HepG2 (cell line): ENCODE measurements around the gene ZBTB7C. TPM values are rescaled to one million over a fixed set of nuclear protein-coding genes. Genes with fewer than 3 reads are reported as not detected.

ENCODE experiments used
- ATAC-seq: fragments of 200-7000 bp; cut with Tn5 transposase; 3 replicates; pipeline ENCODE4 v1.9.1; 2020; ENCODE audit warnings: mild to moderate bottlenecking, moderate library complexity
- BruUV-seq: library from RNA; stranded (reverse); fragments of 400-500 nt; replicated peaks from 2 replicates; lab custom pipeline; 2021; lab: Mats Ljungman, UMichigan
- CTCF ChIA-PET: fragments of 300-600 bp; formaldehyde crosslinking; extraction: SDS; loops from one replicate; lab custom pipeline; 2021; ENCODE audit warnings: low total read pairs, inconsistent platforms, low intra/inter-chr PET ratio; lab: Yijun Ruan, JAX
- POLR2A ChIA-PET: fragments of 350-600 bp; sonication (Branson Sonifier 250); formaldehyde crosslinking; loops from one replicate; lab custom pipeline; 2020; ENCODE audit warnings: antibody characterized with exemption, inconsistent platforms; lab: Yijun Ruan, JAX
- DNase-seq: peaks from one replicate; pipeline ENCODE4 v3.0.0-alpha.2; 2015; ENCODE audit warnings: low spot score
- FAIRE-seq: peaks from 3 replicates; lab custom pipeline; 2011; peaks lifted over from hg19 to GRCh38; lab: Jason Lieb, UNC
- H2AFZ ChIP-seq: one replicate; pipeline ENCODE4 v1.6.1; 2011; ENCODE audit warnings: low read length, inconsistent platforms
- H3K27ac ChIP-seq: fragments of 300-600 bp; 3 replicates; pipeline ENCODE4 v1.8.0; 2011; ENCODE audit warnings: mixed run types, mild to moderate bottlenecking, mixed read lengths, low read length, inconsistent platforms; ENCODE audit not compliant: insufficient read depth; ENCODE audit errors: extremely low read length
- H3K27me3 ChIP-seq, 2 experiments: fragments of 200-600 bp in 1 of 2; 2 replicates in 1 of 2; 3 replicates in 1 of 2; pipeline versions ENCODE4 v1.6.0 to v1.8.0; 2011; ENCODE audit warnings: low read length in 2 of 2, mild to moderate bottlenecking in 2 of 2, moderate library complexity in 2 of 2, inconsistent platforms in 1 of 2; ENCODE audit not compliant: insufficient read depth in 2 of 2, control insufficient read depth in 1 of 2
- H3K36me3 ChIP-seq, 2 experiments: fragments of 200-600 bp in 1 of 2; replicated peaks in 1 of 2; 2 replicates in 1 of 2; 3 replicates in 1 of 2; pipeline versions ENCODE4 v1.5.1 to v1.8.0; 2011; ENCODE audit warnings: low read length in 2 of 2, inconsistent platforms in 1 of 2; ENCODE audit not compliant: insufficient read depth in 2 of 2, control insufficient read depth in 1 of 2
- H3K4me1 ChIP-seq: 2 replicates; pipeline ENCODE4 v1.5.1; 2012; ENCODE audit warnings: low read length, inconsistent platforms; ENCODE audit not compliant: insufficient read depth
- H3K4me2 ChIP-seq: 2 replicates; pipeline ENCODE4 v1.6.0; 2011; ENCODE audit warnings: low read depth, low read length, inconsistent platforms
- H3K4me3 ChIP-seq, 3 experiments: fragments of 200-600 bp in 1 of 3; sonication (generic), shearing (Covaris generic) in 1 of 3; replicated peaks in 1 of 3; 2 replicates each; pipeline ENCODE4 v1.5.1; 2011 to 2016; ENCODE audit warnings: low read length in 3 of 3, inconsistent platforms in 2 of 3, low read depth in 2 of 3, mild to moderate bottlenecking in 2 of 3, control low read depth in 1 of 3, mixed read lengths in 1 of 3; ENCODE audit not compliant: insufficient read depth in 1 of 3
- H3K79me2 ChIP-seq: one replicate; pipeline ENCODE4 v1.6.1; 2011; ENCODE audit warnings: low read length, inconsistent platforms; ENCODE audit not compliant: insufficient read depth
- H3K9ac ChIP-seq: 2 replicates; pipeline ENCODE4 v1.6.0; 2011; ENCODE audit warnings: mild to moderate bottlenecking, low read depth, low read length, inconsistent platforms; ENCODE audit not compliant: insufficient read depth
- H3K9me3 ChIP-seq: 2 replicates; pipeline ENCODE4 v1.5.1; 2012; ENCODE audit warnings: mild to moderate bottlenecking, low read length
- H4K20me1 ChIP-seq: 2 replicates; pipeline ENCODE4 v1.6.0; 2011; ENCODE audit warnings: inconsistent platforms, mild to moderate bottlenecking, low read length, moderate library complexity; ENCODE audit not compliant: insufficient read depth
- EP300 ChIP-seq, 3 experiments: sonication (generic) in 1 of 3; formaldehyde crosslinking in 1 of 3; IDR thresholded peaks; 2 replicates each; pipeline versions ENCODE4 v1.5.1 to v1.6.1; 2011 to 2020; ENCODE audit warnings: low read depth in 2 of 3, low read length in 2 of 3, borderline replicate concordance in 1 of 3, improper control_type of control experiment in 1 of 3, mild to moderate bottlenecking in 1 of 3, missing genetic modification reagents in 1 of 3, moderate library complexity in 1 of 3
- MLX ChIP-seq: IDR thresholded peaks from 2 replicates; pipeline ENCODE4 v1.6.1; 2016
- PAX8 ChIP-seq: sonication (generic); formaldehyde crosslinking; IDR thresholded peaks from 2 replicates; pipeline ENCODE4 v1.8.0; 2022; ENCODE audit warnings: mild to moderate bottlenecking, missing genetic modification reagents, borderline replicate concordance
- RFXANK ChIP-seq: IDR thresholded peaks from 2 replicates; pipeline ENCODE4 v1.6.1; 2016
- WIZ ChIP-seq: sonication (generic); formaldehyde crosslinking; IDR thresholded peaks from 2 replicates; pipeline ENCODE4 v1.5.1; 2020; ENCODE audit warnings: mild to moderate bottlenecking, missing genetic modification reagents
- ZKSCAN8 ChIP-seq: IDR thresholded peaks from 2 replicates; pipeline ENCODE4 v1.6.1; 2016; ENCODE audit warnings: borderline replicate concordance, missing genetic modification reagents, missing compliant biosample characterization
- ZNF749 ChIP-seq: sonication (generic); formaldehyde crosslinking; IDR thresholded peaks from 2 replicates; pipeline ENCODE4 v1.8.0; 2022; ENCODE audit warnings: mild to moderate bottlenecking, missing genetic modification reagents, moderate library complexity, borderline replicate concordance
- WGBS: methylation state at CpG from one replicate; pipeline ENCODE4 v1.1.6; 2017; ENCODE audit warnings: low lambda C conversion rate; 5-methylcytosine and 5-hydroxymethylcytosine counted together
- in situ Hi-C: cut with HindIII; loops from 2 replicates; pipeline ENCODE4 v1.10.0; 2017; ENCODE audit warnings: low pct_unique_long_range_greater_than_20kb; ENCODE audit not compliant: extremely low pct_ligation_motif_present
- intact Hi-C: fragments of 100-400 bp; cut with micrococcal nuclease; formaldehyde crosslinking; loops from one replicate; pipeline ENCODE4 v1.10.0; 2022; ENCODE audit not compliant: unreplicated experiment
- polyA plus RNA-seq, 8 experiments: library from polyadenylated mRNA; depleted of rRNA in 3 of 8; stranded (reverse) in 7 of 8; unstranded in 1 of 8; fragments of >200 nt; fragmentation: Illumina TruSeq in 4 of 8; extraction: Trizol in 4 of 8; gene quantifications; 2 replicates each; pipeline versions ENCODE4 v1.2.1 to v1.2.3, GENCODE V29; 2011 to 2016; ENCODE audit warnings: low read depth in 4 of 8, missing spikeins in 1 of 8, mixed read lengths in 1 of 8; ENCODE audit not compliant: insufficient read depth in 1 of 8
- total RNA-seq, 5 experiments: library from RNA; depleted of rRNA; stranded (reverse); fragments of >200 nt; fragmentation: Illumina TruSeq; extraction: Trizol; gene quantifications; 2 replicates each; pipeline ENCODE4 v1.2.3, GENCODE V29; 2016; ENCODE audit warnings: low read depth in 1 of 5

The ZBTB7C gene
- total and polyA plus RNA-seq, 2 of the 13 experiments (the other 11 are each of a cell fraction or from before 2014, with no cell fraction given) = 0.01 to 0.04 TPM

DNA sequence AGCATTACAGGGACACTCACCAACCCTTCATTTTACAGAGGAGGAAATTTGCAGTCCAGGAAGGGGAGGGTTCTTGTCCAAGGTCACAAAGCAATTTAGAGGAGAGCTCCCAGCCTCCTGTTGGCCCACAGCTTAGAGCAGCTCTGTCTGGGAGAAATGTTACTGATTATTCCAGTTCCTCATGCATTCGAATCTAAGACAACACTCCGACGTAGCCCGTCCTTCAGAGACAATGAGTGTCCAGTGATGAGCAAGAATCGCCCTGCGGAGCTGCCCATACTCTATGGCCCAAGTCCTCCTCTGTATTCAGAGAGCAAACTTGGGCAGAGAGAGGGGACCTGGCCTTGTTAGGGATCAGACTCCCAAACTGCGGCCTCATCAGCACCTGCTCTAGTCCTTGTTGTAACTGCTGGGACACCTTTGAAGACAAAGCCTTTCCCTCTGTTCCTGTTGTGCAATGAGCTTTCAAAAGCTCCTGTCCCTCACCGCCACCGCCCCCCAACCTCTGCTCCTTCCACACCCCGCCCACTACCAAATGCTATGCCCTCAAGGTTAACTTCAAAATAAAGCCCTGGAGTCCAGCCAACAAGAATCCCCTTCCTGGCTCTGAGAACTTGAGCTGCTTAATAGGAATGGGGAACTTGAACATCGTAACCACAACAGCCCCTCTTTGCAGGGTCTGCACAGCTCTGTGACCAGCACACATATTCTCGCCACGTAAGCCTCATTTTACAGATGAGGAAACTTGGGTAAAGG, 243.9 kb downstream of the ZBTB7C start (continued):
- TF ChIP-seq EP300 (IDR thresholded peaks at IDR 0.05; ENCODE audit: low read depth in 2 of 2, low read length in 2 of 2) (peak in 1 of 2 experiments; percentile 33; a peak in 1 of 4 replicates), EP300 (CRISPR knock-in tag; IDR thresholded peaks at IDR 0.05; ENCODE audit: borderline replicate concordance) (no peak), PAX8 (no peak)

DNA sequence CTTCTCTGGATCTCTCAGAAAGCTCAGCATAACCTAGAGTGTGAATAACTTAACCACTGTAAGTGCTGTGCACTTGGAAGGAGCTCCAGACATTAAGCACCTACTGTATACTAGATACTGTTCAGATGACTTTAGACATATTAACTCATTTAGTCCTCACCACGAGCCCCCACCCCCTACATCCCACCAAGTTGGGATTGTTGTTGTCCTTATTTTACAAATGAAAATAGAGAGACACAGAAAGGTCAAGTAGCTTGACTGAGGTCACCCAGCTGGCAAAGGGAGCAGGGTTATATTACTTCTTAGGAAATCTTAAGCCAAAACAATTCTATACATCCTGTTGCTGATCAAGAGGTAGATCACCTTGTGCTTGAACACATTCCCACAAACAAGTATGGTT, 244.5 kb downstream of the ZBTB7C start:
- Histone ChIP-seq H3K27ac (no peak overlapping the region), H3K4me2 (peak overlapping the region; percentile 63; the same call in 1 of the 2 replicates), H4K20me1 (no peaks in the 10 kb centered on the region), H3K36me3 (no peaks in the 10 kb centered on the region), H3K9ac (no peak overlapping the region), H2AFZ (no peak overlapping the region), H3K4me1 (peaks cover 79% of the 10 kb centered on the region), H3K4me3 (peak overlapping the region in 2 of 3 experiments; percentile 9 to 17; a peak in 1 of 6 replicates)
- intact Hi-C loops (no loop called here), in situ Hi-C loops (no loop called here)
- POLR2A ChIA-PET = interaction anchor here (0.9 kb wide), 1 partner anchor 290 kb away, joined by 3 read pairs; no protein-coding TSS in a partner anchor
- ATAC-seq (no peak), FAIRE-seq (peak; percentile 15), DNase-seq (no peak)
- BruUV-seq = no TSS peak
- WGBS = 0% methylated on average over 1 of the region's 1 CpG
- CTCF ChIA-PET = no interaction called here
- TF ChIP-seq ZKSCAN8 (CRISPR knock-in tag) (0 out of 2 replicates have a peak, but pooled peaks have one; percentile 48), ZNF749 (CRISPR knock-in tag) (no peak), WIZ (no peak), MLX (no peak), RFXANK (CRISPR knock-in tag) (no peak)
- TF ChIP-seq, all 625 proteins: peak for 1
- H3K9me3 ChIP-seq = no peaks in the 10 kb centered on the region
- no peaks in the 10 kb centered on the region for H3K79me2 ChIP-seq
- peaks cover 0 to 22% of the 10 kb centered on the region in 2 experiments; a peak in 1 of 5 replicates for H3K27me3 ChIP-seq
